GM12878 (cell line): ENCODE results near the gene MAGI2. TPM values are rescaled to one million over a fixed set of nuclear protein-coding genes. Genes with fewer than 3 reads are reported as not detected.

Experiments
- ATAC-seq: fragments of 200-7000 bp; cut with Tn5 transposase; 3 replicates; pipeline ENCODE4 v1.9.1; 2020; ENCODE audit warnings: mild to moderate bottlenecking, moderate library complexity
- BruUV-seq: library from RNA; stranded (reverse); fragments of 400-500 nt; replicated peaks from 2 replicates; lab custom pipeline; 2021; lab: Mats Ljungman, UMichigan
- CTCF ChIA-PET: fragments of 300-600 bp; sonication (Branson Sonifier 250); formaldehyde crosslinking; extraction: SDS; loops from one replicate; lab custom pipeline; 2021; ENCODE audit warnings: inconsistent platforms; lab: Yijun Ruan, JAX
- POLR2A ChIA-PET: fragments of 350-600 bp; formaldehyde crosslinking; extraction: SDS; loops from one replicate; lab custom pipeline; 2021; ENCODE audit warnings: inconsistent platforms; lab: Charles Lee
- RAD21 ChIA-PET: fragments of 300-600 bp; sonication (Branson Sonifier 250); formaldehyde crosslinking; loops from one replicate; lab custom pipeline; 2023; ENCODE audit warnings: antibody characterized with exemption; ENCODE audit not compliant: unreplicated experiment; lab: Charles Lee
- SMC1A ChIA-PET: fragments of 300-600 bp; sonication (Branson Sonifier 250); formaldehyde crosslinking; loops from one replicate; lab custom pipeline; 2023; ENCODE audit not compliant: unreplicated experiment, uncharacterized antibody; lab: Charles Lee
- DNase-seq: peaks from one replicate; pipeline ENCODE4 v3.0.0-alpha.2; 2011; ENCODE audit warnings: low read depth, low spot score
- FAIRE-seq: peaks from 3 replicates; lab custom pipeline; 2011; peaks lifted over from hg19 to GRCh38; lab: Jason Lieb, UNC
- H2AFZ ChIP-seq: 2 replicates; pipeline ENCODE4 v1.6.0; 2011; ENCODE audit warnings: low read depth, low read length, control low read depth; ENCODE audit not compliant: control insufficient read depth
- H3K27ac ChIP-seq: 2 replicates; pipeline ENCODE4 v1.5.1; 2011; ENCODE audit warnings: control low read depth; ENCODE audit not compliant: control insufficient read depth, insufficient read depth
- H3K27me3 ChIP-seq, 2 experiments: replicated peaks in 1 of 2; 2 replicates each; pipeline versions ENCODE4 v1.6.0 to v1.6.1; 2011; ENCODE audit warnings: low read length in 1 of 2; ENCODE audit not compliant: control insufficient read depth in 2 of 2, insufficient read depth in 2 of 2
- H3K36me3 ChIP-seq, 2 experiments: 2 replicates each; pipeline ENCODE4 v1.5.1; 2011; ENCODE audit warnings: low read length in 1 of 2; ENCODE audit not compliant: control insufficient read depth in 2 of 2, insufficient read depth in 2 of 2
- H3K4me1 ChIP-seq: 2 replicates; pipeline ENCODE4 v1.6.1; 2011; ENCODE audit warnings: mild to moderate bottlenecking, low read length, moderate library complexity, mixed read lengths; ENCODE audit not compliant: control insufficient read depth, insufficient read depth
- H3K4me2 ChIP-seq: 2 replicates; pipeline ENCODE4 v1.6.0; 2011; ENCODE audit warnings: control low read depth; ENCODE audit not compliant: control insufficient read depth, insufficient read depth
- H3K4me3 ChIP-seq: fragments of 200-600 bp; sonication (generic); 2 replicates; pipeline ENCODE4 v1.5.1; 2016
- H3K79me2 ChIP-seq: 2 replicates; pipeline ENCODE4 v1.6.0; 2011; ENCODE audit warnings: low read length; ENCODE audit not compliant: control insufficient read depth, insufficient read depth
- H3K9ac ChIP-seq: 2 replicates; pipeline ENCODE4 v1.8.0; 2011; ENCODE audit warnings: low read length, control low read depth, mixed read lengths; ENCODE audit not compliant: control insufficient read depth, insufficient read depth
- H3K9me3 ChIP-seq: replicated peaks from 3 replicates; pipeline ENCODE4 v1.5.1; 2011; ENCODE audit warnings: mild to moderate bottlenecking, low read length; ENCODE audit not compliant: control insufficient read depth, insufficient read depth
- H4K20me1 ChIP-seq: 2 replicates; pipeline ENCODE4 v1.6.0; 2011; ENCODE audit not compliant: control insufficient read depth, insufficient read depth
- IKZF2 ChIP-seq, 2 experiments: fragments of 450-650 bp; IDR thresholded peaks; 2 replicates each; pipeline ENCODE4 v1.6.1; 2017; ENCODE audit warnings: mild to moderate bottlenecking in 2 of 2, moderate library complexity in 2 of 2
- KLF5 ChIP-seq: fragments of 450-650 bp; IDR thresholded peaks from 2 replicates; pipeline ENCODE4 v1.6.1; 2014; ENCODE audit warnings: mild to moderate bottlenecking; ENCODE audit not compliant: partially characterized antibody
- MEF2A ChIP-seq: IDR thresholded peaks from 2 replicates; pipeline ENCODE4 v1.6.1; 2011; ENCODE audit warnings: low read depth, mild to moderate bottlenecking, low read length, moderate library complexity; ENCODE audit not compliant: insufficient read depth
- NR2F1 ChIP-seq: fragments of 450-650 bp; conservative IDR thresholded peaks from 2 replicates; pipeline ENCODE4 v1.6.1; 2017; ENCODE audit warnings: mild to moderate bottlenecking
- PML ChIP-seq: IDR thresholded peaks from 2 replicates; pipeline ENCODE4 v1.6.1; 2012; ENCODE audit warnings: low read length, inconsistent platforms
- POLR2AphosphoS5 ChIP-seq: IDR thresholded peaks from 2 replicates; pipeline ENCODE4 v1.6.1; 2011; ENCODE audit warnings: mild to moderate bottlenecking, low read length, inconsistent platforms
- RFX5 ChIP-seq: IDR thresholded peaks from 2 replicates; pipeline ENCODE4 v1.6.1; 2011; ENCODE audit warnings: low read depth, low read length, improper control_type of control experiment
- TBL1XR1 ChIP-seq: IDR thresholded peaks from 2 replicates; pipeline ENCODE4 v1.6.1; 2012; ENCODE audit warnings: low read depth, low read length, improper control_type of control experiment
- YY1 ChIP-seq: IDR thresholded peaks from 2 replicates; pipeline ENCODE4 v1.6.1; 2011; ENCODE audit warnings: low read depth, mild to moderate bottlenecking, low read length
- ZBED1 ChIP-seq: IDR thresholded peaks from 2 replicates; pipeline ENCODE4 v1.6.1; 2016; ENCODE audit warnings: borderline replicate concordance
- ZSCAN29 ChIP-seq: fragments of 450-650 bp; IDR thresholded peaks from 2 replicates; pipeline ENCODE4 v1.6.1; 2017; ENCODE audit warnings: mild to moderate bottlenecking, moderate library complexity
- WGBS: methylation state at CpG from one replicate; pipeline ENCODE4 v1.1.6; 2016; ENCODE audit warnings: low lambda C conversion rate; ENCODE audit not compliant: insufficient replicate concordance, insufficient coverage; ENCODE audit errors: missing lambda C conversion rate; 5-methylcytosine and 5-hydroxymethylcytosine counted together
- in situ Hi-C: fragments of 300-500 bp; cut with MboI; formaldehyde crosslinking; loops from 9 replicates; pipeline ENCODE4 v1.14.3; 2018; ENCODE audit warnings: mixed read lengths
- intact Hi-C: fragments of 100-400 bp; cut with micrococcal nuclease; formaldehyde crosslinking; loops from one replicate; pipeline ENCODE4 v1.14.2; 2022; ENCODE audit not compliant: unreplicated experiment
- polyA plus RNA-seq, 11 experiments: library from polyadenylated mRNA; depleted of rRNA in 4 of 11; unstranded in 6 of 11; stranded (reverse) in 5 of 11; fragments of >200 nt; fragmentation: Nextera tagmentation in 4 of 11; fragmentation: Illumina TruSeq in 1 of 11; extraction: Ambion mirVana in 4 of 11; extraction: Trizol in 1 of 11; gene quantifications; 1 replicate in 1 of 11; 2 replicates in 10 of 11; pipeline versions ENCODE4 v1.2.1 to v1.2.3, GENCODE V29; 2011 to 2016; ENCODE audit warnings: inconsistent platforms in 2 of 11, missing spikeins in 2 of 11, low read depth in 1 of 11
- total RNA-seq, 4 experiments: library from RNA; depleted of rRNA in 3 of 4; stranded (reverse); fragments of >200 nt in 3 of 4; fragmentation: Illumina TruSeq in 1 of 4; extraction: Trizol in 1 of 4; gene quantifications; 2 replicates each; pipeline versions ENCODE4 v1.2.1 to v1.2.3, GENCODE V29; 2013 to 2021
- TF ChIP-seq, protein P1 (sequence below): IDR thresholded peaks from 2 replicates; pipeline ENCODE4 v1.6.1; 2011; ENCODE audit warnings: low read depth, low read length, improper control_type of control experiment, borderline replicate concordance
- TF ChIP-seq, protein P2 (sequence below): fragments of 450-650 bp; formaldehyde crosslinking; IDR thresholded peaks from 2 replicates; pipeline ENCODE4 v1.4.0; 2022; ENCODE audit warnings: mild to moderate bottlenecking, moderate library complexity
- TF ChIP-seq, protein P3 (sequence below): fragments of 450-650 bp; formaldehyde crosslinking; IDR thresholded peaks from 2 replicates; pipeline ENCODE4 v1.5.0; 2022; ENCODE audit warnings: mild to moderate bottlenecking, missing genetic modification characterization
- TF ChIP-seq, protein P4 (sequence below): fragments of 450-650 bp; IDR thresholded peaks from 2 replicates; pipeline ENCODE4 v1.6.1; 2016; ENCODE audit warnings: mild to moderate bottlenecking
- TF ChIP-seq, protein P5 (sequence below): IDR thresholded peaks from 2 replicates; pipeline ENCODE4 v1.6.1; 2011; ENCODE audit warnings: low read depth, mild to moderate bottlenecking, low read length, moderate library complexity, borderline replicate concordance; ENCODE audit errors: extremely low read depth

MAGI2 gene
- total and polyA plus RNA-seq, 10 of the 15 experiments (the other 5 are each of a cell fraction or from before 2014, with no cell fraction given), result 0.01 to 0.31 (median 0.05) TPM; not detected in 2

DNA sequence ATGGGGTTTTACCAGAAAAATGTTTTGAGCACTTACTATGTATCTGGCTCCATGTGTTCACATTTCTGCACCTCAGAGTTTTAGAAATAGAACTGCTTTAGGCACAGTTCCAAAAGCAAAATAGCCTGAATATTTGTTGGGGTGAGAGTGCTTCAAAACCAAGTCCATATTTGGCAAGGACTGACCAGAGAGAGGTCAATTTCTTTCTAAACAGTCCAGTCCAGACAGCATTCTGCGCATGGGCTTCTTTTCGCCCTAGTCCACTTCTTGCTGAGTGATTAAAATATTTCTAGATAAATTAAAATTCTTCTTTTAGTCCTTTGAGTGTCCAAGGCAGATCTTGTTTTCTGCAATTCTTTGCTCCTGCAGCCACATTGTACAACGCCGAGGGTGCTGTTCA is 1227.9 kb downstream of the MAGI2 start:
- ATAC-seq (no peak), DNase-seq (no peak), FAIRE-seq (no peak)
- no peaks in the 10 kb centered on the region for H3K9me3 ChIP-seq
- POLR2A ChIA-PET, result no interaction called here
- no TSS peak for BruUV-seq
- SMC1A ChIA-PET, result no interaction called here
- 69% methylated on average over 4 of the region's 4 CpGs for WGBS
- CTCF ChIA-PET, result no interaction called here
- H3K79me2 ChIP-seq, result no peaks in the 10 kb centered on the region
- no peaks in the 10 kb centered on the region for H3K36me3 ChIP-seq
- RAD21 ChIA-PET, result no interaction called here
- H2AFZ ChIP-seq, result no peak overlapping the region
- no peak overlapping the region for H3K9ac ChIP-seq
- no peak overlapping the region for H3K4me3 ChIP-seq
- H4K20me1 ChIP-seq, result no peaks in the 10 kb centered on the region
- no peak overlapping the region for H3K4me2 ChIP-seq
- no peak overlapping the region for H3K27ac ChIP-seq
- no peaks in the 10 kb centered on the region for H3K27me3 ChIP-seq
- in situ Hi-C loops, result no loop called here
- intact Hi-C loops, result no loop called here
- H3K4me1 ChIP-seq, result no peaks in the 10 kb centered on the region
- TF ChIP-seq YY1 (no peak), ZBED1 (no peak), RFX5 (no peak), TBL1XR1 (no peak), PML (no peak), KLF5 (no peak), POLR2AphosphoS5 (no peak), ZSCAN29 (no peak), NR2F1 (no peak), MEF2A (no peak), IKZF2 (IDR thresholded peaks at IDR 0.05) (no peak)
- TF ChIP-seq, protein P1, sequence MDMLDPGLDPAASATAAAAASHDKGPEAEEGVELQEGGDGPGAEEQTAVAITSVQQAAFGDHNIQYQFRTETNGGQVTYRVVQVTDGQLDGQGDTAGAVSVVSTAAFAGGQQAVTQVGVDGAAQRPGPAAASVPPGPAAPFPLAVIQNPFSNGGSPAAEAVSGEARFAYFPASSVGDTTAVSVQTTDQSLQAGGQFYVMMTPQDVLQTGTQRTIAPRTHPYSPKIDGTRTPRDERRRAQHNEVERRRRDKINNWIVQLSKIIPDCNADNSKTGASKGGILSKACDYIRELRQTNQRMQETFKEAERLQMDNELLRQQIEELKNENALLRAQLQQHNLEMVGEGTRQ, result no peak
- TF ChIP-seq, protein P2, sequence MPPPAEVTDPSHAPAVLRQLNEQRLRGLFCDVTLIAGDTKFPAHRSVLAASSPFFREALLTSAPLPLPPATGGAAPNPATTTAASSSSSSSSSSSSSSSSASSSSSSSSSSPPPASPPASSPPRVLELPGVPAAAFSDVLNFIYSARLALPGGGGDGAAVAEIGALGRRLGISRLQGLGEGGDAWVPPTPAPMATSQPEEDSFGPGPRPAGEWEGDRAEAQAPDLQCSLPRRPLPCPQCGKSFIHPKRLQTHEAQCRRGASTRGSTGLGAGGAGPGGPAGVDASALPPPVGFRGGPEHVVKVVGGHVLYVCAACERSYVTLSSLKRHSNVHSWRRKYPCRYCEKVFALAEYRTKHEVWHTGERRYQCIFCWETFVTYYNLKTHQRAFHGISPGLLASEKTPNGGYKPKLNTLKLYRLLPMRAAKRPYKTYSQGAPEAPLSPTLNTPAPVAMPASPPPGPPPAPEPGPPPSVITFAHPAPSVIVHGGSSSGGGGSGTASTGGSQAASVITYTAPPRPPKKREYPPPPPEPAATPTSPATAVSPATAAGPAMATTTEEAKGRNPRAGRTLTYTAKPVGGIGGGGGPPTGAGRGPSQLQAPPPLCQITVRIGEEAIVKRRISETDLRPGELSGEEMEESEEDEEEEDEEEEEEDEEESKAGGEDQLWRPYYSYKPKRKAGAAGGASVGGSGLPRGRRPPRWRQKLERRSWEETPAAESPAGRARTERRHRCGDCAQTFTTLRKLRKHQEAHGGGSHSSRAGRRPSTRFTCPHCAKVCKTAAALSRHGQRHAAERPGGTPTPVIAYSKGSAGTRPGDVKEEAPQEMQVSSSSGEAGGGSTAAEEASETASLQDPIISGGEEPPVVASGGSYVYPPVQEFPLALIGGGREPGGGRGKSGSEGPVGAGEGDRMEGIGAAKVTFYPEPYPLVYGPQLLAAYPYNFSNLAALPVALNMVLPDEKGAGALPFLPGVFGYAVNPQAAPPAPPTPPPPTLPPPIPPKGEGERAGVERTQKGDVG, result no peak
- TF ChIP-seq, protein P3, sequence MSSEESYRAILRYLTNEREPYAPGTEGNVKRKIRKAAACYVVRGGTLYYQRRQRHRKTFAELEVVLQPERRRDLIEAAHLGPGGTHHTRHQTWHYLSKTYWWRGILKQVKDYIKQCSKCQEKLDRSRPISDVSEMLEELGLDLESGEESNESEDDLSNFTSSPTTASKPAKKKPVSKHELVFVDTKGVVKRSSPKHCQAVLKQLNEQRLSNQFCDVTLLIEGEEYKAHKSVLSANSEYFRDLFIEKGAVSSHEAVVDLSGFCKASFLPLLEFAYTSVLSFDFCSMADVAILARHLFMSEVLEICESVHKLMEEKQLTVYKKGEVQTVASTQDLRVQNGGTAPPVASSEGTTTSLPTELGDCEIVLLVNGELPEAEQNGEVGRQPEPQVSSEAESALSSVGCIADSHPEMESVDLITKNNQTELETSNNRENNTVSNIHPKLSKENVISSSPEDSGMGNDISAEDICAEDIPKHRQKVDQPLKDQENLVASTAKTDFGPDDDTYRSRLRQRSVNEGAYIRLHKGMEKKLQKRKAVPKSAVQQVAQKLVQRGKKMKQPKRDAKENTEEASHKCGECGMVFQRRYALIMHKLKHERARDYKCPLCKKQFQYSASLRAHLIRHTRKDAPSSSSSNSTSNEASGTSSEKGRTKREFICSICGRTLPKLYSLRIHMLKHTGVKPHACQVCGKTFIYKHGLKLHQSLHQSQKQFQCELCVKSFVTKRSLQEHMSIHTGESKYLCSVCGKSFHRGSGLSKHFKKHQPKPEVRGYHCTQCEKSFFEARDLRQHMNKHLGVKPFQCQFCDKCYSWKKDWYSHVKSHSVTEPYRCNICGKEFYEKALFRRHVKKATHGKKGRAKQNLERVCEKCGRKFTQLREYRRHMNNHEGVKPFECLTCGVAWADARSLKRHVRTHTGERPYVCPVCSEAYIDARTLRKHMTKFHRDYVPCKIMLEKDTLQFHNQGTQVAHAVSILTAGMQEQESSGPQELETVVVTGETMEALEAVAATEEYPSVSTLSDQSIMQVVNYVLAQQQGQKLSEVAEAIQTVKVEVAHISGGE, result no peak
- TF ChIP-seq, protein P4, sequence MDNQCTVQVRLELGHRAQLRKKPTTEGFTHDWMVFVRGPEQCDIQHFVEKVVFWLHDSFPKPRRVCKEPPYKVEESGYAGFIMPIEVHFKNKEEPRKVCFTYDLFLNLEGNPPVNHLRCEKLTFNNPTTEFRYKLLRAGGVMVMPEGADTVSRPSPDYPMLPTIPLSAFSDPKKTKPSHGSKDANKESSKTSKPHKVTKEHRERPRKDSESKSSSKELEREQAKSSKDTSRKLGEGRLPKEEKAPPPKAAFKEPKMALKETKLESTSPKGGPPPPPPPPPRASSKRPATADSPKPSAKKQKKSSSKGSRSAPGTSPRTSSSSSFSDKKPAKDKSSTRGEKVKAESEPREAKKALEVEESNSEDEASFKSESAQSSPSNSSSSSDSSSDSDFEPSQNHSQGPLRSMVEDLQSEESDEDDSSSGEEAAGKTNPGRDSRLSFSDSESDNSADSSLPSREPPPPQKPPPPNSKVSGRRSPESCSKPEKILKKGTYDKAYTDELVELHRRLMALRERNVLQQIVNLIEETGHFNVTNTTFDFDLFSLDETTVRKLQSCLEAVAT, result no peak
- TF ChIP-seq, protein P5, sequence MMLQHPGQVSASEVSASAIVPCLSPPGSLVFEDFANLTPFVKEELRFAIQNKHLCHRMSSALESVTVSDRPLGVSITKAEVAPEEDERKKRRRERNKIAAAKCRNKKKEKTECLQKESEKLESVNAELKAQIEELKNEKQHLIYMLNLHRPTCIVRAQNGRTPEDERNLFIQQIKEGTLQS, result no peak
